GM13976 (cell line): ENCODE measurements around the gene FARS2.
"Not testable (repeated sequence)": the region's sequence is repeated elsewhere in the genome, so short reads cannot be mapped to it uniquely, and the experiment has no call there.

Experiments
- DNase-seq: peaks from one replicate; pipeline ENCODE4 v3.0.0; 2012; ENCODE audit warnings: low spot score
- in situ Hi-C: fragments of 300-500 bp; cut with MboI; formaldehyde crosslinking; loops from one replicate; pipeline ENCODE4 v1.12.0; 2022; ENCODE audit warnings: low sequenced_read_pairs, mixed read lengths, inconsistent platforms; ENCODE audit not compliant: unreplicated experiment
- TF ChIP-seq, protein P1 (sequence below): IDR thresholded peaks from 2 replicates; pipeline ENCODE4 v1.5.1; 2012; ENCODE audit warnings: borderline replicate concordance, mild to moderate bottlenecking; ENCODE audit not compliant: insufficient read depth; ENCODE audit errors: extremely low read depth, missing control alignments, control extremely low read depth

Gene FARS2

DNA sequence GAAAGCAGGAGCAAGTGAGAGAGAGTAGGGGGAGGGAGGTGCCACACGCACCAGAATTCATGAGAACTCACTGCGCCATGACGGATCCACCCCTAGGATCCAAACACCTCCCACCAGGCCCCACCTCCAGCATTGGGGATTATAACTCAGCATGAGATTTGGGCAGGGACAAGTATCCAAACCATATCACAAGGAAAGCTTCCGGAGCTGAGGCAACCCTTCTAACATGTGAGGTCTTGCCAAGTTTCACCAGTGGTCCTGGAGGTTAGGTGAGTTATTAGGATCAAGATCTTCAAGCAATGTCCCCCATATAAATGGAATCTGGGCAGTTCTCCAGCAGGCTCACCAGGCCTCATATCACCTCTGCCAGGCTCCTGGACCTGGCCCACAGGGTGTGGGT is 437.0 kb downstream of the FARS2 start:
- in situ Hi-C loops: no loop called here
- TF ChIP-seq, protein P1, sequence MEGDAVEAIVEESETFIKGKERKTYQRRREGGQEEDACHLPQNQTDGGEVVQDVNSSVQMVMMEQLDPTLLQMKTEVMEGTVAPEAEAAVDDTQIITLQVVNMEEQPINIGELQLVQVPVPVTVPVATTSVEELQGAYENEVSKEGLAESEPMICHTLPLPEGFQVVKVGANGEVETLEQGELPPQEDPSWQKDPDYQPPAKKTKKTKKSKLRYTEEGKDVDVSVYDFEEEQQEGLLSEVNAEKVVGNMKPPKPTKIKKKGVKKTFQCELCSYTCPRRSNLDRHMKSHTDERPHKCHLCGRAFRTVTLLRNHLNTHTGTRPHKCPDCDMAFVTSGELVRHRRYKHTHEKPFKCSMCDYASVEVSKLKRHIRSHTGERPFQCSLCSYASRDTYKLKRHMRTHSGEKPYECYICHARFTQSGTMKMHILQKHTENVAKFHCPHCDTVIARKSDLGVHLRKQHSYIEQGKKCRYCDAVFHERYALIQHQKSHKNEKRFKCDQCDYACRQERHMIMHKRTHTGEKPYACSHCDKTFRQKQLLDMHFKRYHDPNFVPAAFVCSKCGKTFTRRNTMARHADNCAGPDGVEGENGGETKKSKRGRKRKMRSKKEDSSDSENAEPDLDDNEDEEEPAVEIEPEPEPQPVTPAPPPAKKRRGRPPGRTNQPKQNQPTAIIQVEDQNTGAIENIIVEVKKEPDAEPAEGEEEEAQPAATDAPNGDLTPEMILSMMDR: no peak
- no peak for DNase-seq

DNA sequence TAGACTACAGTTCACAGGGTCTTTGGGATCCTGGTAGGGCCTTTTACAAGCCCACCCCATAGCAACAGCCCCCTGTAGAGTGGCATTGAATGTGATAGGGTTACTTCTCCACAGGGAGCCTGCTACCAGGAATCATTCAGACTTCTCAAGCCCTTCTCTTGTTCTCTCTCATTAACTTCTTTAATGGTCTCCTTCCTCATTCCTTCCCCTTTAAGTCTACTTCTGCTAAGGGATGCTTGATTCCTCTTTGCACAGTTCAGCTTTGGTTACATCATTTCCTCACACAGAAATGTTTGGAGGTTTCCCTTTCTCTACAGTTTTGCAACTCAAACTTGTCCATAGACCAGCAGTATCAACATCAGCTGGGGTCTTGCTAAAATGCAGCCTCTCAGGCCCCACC is 437.8 kb downstream of the FARS2 start:
- in situ Hi-C loops: not testable (repeated sequence)

DNA sequence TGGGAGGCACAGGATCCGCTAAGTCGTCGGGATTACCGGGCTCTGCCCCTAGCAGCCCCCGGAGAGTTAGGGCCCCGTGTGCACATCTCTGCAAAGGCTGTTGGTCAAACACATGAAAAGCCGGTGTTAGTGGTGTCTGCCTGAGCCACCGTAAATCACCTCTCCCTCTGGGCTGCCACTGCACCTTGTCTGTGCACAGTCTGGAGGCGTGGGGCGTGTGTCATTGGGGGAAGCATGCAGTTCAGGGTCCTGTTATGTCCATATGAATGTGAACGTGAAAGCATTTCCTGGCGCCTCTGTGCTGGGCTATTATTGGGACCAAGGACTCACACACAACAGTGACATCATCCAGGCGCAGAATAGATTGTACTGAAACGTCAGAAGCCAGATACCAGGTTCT is 439.9 kb downstream of the FARS2 start:
- in situ Hi-C loops: no loop called here
- TF ChIP-seq, protein P1: no peak
- no peak for DNase-seq

More for the DNA sequence above, 437.8 kb downstream of the FARS2 start:
- DNase-seq: not testable (repeated sequence)

DNA sequence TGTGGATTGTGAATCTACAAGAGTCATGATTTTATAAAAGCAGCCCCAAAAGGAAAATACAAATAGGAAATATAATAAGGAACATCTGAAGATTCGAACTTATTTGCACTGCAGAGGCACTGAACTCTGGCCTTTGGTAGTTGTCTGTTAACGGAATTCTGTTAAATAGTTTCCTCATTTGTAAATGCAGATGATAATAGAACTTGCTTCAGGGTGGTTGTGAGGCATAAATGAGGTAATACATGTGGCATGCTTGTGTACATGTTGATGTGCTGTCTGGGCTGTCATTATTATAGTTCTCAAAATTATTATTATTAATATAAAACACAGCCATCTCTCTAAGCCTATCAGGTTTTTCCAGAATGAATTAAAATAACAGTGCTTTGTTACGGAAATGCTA is 443.4 kb downstream of the FARS2 start:
- in situ Hi-C loops: no loop called here
- DNase-seq: no peak
- TF ChIP-seq, protein P1: no peak

DNA sequence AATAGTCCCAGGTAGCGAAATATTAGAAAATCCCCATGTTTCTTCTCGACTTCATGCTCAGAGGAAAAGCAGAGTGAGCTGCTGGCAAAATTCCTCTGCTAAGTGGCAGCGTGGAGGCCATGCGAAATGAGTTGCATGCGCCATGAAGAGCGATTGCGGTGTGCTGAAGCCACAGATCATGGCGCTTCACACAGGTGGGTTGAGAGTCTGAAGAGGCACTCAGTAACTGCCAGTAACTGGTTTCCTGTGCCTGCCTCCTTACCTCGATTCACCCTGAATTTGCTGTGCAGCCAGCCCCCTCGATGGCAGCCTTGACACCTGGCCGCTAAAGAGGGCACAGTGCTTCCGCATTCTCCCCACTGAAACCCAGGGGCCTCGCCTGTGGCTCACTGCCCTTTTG is 443.9 kb downstream of the FARS2 start:
- in situ Hi-C loops: no loop called here
- TF ChIP-seq, protein P1: no peak
- DNase-seq: no peak

DNA sequence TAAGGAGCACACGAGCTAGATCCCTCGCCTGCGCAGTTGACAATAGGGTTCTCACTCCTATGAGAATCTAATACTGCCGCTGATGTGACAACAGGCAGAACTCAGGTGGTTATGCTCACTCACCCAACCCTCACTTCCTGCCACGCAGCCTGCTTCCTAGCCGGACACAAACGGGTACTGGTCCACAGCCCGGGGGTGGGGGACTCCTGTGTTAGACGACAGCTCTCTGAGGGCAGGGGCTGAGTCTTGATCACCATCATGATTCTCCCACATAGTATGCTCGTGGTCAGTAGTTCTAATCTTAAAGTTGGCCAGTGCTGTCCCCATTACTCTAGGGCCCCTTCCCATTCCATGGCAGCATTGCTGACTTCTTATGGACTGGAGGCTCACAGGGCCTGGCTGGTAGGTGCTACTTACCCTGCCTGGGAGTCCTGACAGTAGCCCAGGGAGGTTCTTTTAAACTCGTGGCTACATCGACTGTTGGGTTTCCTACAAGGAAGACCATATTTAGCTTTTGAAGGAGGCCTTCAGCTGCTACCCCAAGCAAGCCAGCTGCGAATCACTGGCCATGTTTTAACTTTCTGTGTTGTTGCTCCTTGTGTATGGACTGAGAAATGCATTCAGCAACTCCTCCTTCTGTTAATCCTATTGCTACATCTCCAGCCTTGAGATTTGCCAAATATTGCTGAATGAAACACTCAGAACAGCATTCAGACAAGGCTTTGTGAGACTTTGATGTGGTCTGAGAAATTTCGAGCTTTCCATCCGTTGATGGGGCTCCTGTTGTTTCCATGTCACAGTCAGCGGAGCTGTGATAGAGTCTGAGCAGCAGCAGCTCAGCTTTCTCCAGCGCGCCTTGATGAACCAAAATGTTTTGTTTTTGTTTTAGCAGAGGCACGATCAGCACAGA is 445.1 kb downstream of the FARS2 start:
- TF ChIP-seq, protein P1: no peak
- no peak for DNase-seq
- in situ Hi-C loops: no loop called here

DNA sequence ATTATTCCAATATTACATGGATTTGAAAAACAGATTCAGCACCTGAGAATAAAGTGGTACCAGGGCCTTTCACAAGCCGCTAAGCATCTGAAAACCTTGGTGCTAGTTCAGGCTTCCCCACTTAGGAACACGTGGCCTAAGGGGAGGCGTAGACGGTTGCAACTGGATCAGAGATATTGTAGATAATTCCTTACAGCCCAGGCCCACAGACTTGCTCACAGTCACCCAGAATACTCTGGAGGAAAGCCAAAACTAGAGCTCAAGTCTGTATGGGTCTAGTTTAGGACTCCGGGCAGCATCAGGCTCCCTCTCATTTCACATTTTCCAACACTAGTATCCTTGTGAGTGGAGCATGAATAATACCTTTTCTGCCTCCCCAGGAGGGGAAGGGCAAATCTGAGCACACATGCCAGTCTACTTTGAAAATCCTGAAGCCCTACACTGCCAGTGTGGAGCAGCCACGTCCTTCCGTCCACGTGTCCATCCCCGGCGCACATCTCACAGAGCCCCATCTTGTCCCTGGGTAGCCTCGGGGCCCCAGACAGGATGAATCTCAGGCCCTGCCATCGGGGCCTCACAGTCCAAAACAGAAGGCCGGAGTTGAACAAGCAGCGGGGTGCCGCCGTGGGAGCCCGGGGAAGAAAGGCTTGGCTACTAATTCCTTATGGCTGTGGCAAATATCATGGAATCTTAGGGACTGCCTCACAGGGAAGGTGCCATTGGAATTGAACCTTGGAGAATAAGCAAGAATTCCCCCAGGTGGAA is 446.1 kb downstream of the FARS2 start:
- in situ Hi-C loops: no loop called here
- DNase-seq: no peak
- TF ChIP-seq, protein P1: no peak
